A673 (cell line): ENCODE results near the gene PLA2G4C.

Source experiments
- CTCF ChIP-seq: fragments of 300-800, 200-600 bp; sonication (generic); conservative IDR thresholded peaks from 2 replicates; pipeline ENCODE4 v1.5.1; 2017; ENCODE audit warnings: low read depth, mild to moderate bottlenecking, antibody characterized with exemption, low read length, moderate library complexity, mixed read lengths
- EZH2 ChIP-seq: fragments of 200-600 bp; sonication (generic); IDR thresholded peaks from 2 replicates; pipeline ENCODE4 v1.6.1; 2017; ENCODE audit warnings: borderline replicate concordance, low read depth, mild to moderate bottlenecking, mixed read lengths, antibody characterized with exemption, low read length; ENCODE audit not compliant: poor library complexity, severe bottlenecking

GRCh38 chr19:48033604-48034003 lies 77.0 kb downstream of the PLA2G4C start:
- TF ChIP-seq CTCF = no peak
- no peak for TF ChIP-seq EZH2
